Hematopoietic multipotent progenitor cell (in vitro differentiated cells): ENCODE results near the gene KLC3. TPM values are rescaled to one million over a fixed set of nuclear protein-coding genes. Genes with fewer than 3 reads are reported as not detected.
"Not testable (repeated sequence)": the region's sequence is repeated elsewhere in the genome, so short reads cannot be mapped to it uniquely, and the experiment has no call there.

ENCODE experiments used
- DNase-seq, 3 donors: peaks; one replicate each; pipeline ENCODE4 v3.0.0-alpha.2; 2011 to 2015; ENCODE audit warnings: low read depth in 2 of 3, low spot score in 2 of 3
- total RNA-seq: library from RNA; depleted of rRNA; stranded (reverse); fragments of >200 nt; gene quantifications from one replicate; pipeline ENCODE4 v1.2.3, GENCODE V29; 2012

Gene KLC3
- under 0.01 TPM for total RNA-seq

GRCh38 chr19:45340232-45340898 is at the start of gene KLC3:
Gene KLC3 (plus strand): TSS chr19:45340750. CDS start chr19:45345542, 4,792 bp downstream.
- DNase-seq = peak in 1 of 3 donors; percentile 18

DNA sequence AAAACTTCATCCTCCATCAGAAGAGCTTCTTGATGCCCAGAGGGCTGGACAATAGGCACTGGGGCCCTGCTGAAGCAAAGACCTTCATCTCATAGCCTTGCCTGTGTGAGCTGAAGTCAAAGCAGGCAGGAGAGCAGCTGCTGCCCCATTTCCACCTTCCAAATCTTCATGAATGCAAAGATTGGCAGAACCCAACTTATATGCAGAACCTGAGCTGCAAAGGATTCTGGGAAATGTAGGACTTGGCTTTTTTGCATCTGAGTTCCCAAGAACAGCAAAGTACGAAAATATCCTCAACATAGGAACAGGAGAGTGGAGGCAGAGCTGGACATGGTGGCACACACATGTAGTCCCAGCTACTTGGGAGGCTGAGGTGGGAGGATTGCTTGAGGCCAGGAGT is 48.7 kb upstream of the KLC3 start:
- no peak for DNase-seq

DNA sequence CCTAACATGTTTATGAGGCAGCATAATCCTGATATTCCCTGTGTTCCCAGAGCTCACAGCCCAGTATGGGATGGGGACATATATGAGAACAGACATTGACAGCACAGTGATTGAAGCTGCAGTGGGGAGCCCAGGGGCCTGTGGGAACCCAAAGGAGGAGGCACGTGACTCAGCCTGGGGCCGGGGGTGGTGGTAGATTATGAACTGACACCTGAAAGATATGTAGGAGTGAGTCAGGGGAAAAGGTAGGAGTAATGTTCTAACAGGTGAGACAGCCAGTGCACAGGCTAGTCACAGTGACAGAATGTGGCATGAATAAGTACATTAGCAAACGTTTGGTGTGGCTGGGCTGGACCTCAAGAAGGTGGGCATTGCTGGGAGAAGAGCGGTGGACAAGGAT is 46.9 kb upstream of the KLC3 start:
- no peak for DNase-seq

- no peak for DNase-seq
Measured at GRCh38 chr19:45294291-45295029, 46.1 kb upstream of the KLC3 start.

GRCh38 chr19:45295873-45296272 is 44.7 kb upstream of the KLC3 start:
- no peak for DNase-seq

- DNase-seq = no peak
Measured at GRCh38 chr19:45296355-45296754, 44.2 kb upstream of the KLC3 start.

GRCh38 chr19:45297674-45298073 is 42.9 kb upstream of the KLC3 start:
- no peak for DNase-seq

- no peak for DNase-seq
Measured at GRCh38 chr19:45298264-45298663, 42.3 kb upstream of the KLC3 start.

DNA sequence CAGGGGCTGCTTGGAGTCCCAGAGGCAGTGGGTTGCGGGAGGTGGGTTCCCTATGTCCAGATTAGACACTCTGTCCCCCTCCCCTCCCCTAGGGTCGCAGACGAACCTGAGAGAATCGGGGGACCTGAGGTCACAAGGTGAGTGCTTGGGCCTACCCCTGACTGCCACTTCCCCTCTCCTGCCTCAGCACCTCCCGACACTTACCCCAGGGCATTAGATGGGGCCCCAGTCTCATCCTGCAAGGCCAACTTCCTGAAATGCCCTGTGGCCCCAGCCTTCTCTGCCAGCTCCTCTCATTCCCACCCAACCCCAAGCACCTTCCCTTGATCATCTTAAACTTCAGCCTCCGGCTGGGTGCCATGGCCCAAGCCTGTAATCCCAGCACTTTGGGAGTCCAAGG is 40.8 kb upstream of the KLC3 start:
- no peak for DNase-seq

GRCh38 chr19:45302416-45302815 is 38.1 kb upstream of the KLC3 start:
- no peak for DNase-seq

DNA sequence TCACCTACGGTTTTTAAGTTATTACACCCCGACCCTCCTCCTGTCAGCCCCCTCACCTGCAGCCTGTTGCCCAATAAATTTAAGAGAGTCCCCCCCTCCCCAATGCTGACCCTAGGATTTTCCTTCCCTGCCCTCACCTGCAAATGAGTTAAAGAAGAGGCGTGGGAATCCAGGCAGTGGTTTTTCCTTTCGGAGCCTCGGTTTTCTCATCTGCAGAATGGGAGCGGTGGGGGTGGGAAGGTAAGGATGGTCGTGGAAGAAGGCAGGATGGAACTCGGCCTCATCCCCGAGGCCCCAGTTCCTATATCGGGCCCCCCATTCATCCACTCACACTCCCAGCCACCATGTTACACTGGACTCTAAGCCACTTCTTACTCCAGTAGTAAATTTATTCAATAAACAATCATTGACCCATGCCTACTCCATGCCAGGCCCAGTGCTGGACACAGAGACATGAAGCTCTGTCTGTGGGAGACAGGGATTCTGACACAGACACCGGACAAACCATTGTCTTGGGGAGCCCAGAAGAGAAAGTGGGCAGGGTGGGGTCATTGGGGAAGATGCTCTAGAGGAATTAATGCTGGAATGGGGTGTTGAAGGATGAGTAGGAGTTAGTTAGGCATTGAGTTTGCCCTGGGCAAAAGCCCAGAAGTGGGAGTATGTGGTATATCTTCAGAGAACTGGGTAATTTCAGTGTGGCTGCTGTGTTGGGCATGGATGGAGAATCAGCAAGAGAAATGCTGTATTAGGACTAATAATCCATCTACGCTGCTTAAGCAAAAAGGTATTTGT is 37.1 kb upstream of the KLC3 start:
- no peak for DNase-seq

DNA sequence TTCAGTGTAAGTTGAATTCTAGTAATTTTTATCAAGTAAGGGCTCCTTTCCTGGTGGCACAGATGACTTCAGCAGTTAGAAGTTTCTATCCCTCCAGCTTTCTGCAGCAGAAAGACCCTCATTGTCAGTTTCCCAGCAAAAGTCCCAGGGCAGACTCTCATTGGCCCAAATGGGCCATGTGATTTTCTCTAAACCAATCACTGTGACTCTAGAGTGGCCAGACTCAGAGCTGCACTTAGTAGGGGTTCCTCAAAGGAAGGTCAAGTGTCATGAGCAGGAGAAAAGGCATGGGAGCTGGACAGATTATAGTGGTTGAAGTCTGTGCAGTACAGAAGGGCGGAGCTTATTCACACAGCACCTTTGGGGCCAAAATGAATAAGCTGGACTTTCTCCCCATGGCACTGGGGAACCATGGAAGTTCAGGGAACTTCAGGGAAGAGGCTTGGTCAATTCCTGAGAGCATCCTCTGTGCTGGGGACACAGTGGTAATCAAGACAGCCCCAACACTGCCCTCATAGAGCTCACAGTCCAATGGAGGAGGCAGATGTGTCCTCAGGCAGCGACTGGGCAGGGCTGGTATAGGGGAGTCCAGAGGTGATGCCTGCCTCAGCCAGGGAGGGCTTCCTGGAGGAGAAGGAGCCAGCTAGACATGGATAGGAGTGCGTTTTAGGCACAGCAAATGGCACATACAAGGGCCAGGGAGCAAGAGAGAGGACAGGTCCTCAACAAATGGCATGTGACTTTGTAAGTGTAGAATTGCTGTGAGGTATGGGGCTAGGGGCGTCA is 36.2 kb upstream of the KLC3 start:
- DNase-seq = no peak

- DNase-seq = no peak
Measured at GRCh38 chr19:45305007-45305406, 35.5 kb upstream of the KLC3 start.

DNA sequence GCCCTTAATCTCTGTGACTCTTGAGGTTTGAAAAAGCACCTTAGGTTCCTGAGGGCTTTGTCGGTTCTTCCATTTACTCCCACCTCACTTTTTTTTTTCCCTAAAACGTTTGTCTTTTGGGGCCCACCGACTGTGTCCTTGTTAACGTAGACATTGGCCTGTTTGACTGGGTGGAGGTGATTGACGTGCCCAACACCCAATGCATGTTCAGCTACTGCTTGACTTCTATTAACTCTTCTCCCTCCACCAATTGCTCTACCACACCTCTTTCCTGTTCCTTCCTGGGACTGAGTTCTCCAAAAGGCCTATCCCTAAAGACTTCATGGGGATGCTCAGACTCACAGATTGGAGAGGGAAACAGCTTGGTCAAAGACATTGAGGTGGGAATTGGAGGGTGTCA is 35.1 kb upstream of the KLC3 start:
- DNase-seq = no peak

DNA sequence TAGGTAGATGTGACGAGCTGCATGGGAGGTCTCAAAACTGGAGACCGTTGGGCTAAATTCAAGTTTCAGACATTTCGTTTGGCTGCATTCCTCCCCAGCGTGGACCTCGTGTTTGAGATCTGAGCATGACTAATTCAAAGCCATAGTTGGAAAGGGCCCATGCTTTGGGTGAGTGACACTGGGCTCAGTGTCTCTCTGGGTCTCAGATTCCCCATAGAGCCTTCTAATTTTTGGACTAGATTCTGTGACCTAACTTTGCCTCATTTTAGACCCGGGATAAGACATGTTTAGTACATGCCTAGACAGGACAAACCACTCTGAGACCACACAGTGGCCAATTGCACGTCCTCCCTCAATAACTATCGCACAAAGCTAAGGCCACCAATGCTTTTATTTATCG is 34.5 kb upstream of the KLC3 start:
- no peak for DNase-seq

DNA sequence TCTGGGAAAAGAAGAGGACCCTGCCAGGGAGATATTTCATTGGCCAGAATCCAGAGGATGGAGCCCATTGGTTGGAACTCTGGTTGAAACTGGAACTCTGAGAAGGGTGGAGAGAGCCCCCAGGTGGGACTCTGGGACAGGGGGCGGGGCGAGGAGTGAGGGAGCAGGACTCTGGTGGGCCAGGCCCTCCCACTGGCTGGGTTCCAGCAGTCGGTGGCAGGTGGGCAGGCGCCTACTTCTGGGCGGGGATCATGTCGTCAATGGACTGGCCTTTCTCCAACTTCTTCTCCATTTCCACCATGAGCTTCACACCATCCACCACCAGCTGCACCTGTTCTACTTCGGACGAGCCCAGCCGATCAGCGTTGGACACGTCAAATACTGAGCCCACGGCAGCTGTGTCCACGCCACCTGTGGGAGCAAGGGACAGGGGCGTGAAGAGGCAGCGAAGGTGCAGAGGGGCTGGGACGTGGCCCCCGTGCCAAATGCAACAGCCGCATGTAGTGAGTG is 34.0 kb upstream of the KLC3 start:
- DNase-seq = no peak

- DNase-seq = no peak
Measured at GRCh38 chr19:45307361-45307760, 33.2 kb upstream of the KLC3 start.

GRCh38 chr19:45309322-45309721 is 31.2 kb upstream of the KLC3 start:
- not testable (repeated sequence) for DNase-seq

DNA sequence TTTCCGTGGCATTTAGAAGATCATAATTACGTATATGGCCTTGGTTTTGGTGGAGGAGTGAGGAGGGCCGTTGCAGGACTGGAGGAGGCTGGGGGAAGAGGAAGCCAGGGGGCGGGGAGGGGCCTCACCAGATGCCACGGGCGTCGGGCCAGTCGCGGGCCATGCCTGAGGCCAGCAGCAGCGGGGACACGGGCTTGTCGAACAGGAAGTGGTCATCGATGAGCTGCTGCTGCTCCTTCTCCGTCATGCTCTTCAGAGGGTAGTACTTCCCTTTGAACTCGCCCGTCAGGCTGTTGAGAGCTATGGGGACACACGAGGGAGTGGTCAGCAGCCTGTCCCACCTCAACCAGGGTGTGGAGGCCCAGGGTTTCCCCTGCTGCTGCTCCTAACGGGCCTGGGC is 28.9 kb upstream of the KLC3 start:
- peak in 1 of 3 donors; percentile 41 for DNase-seq

DNA sequence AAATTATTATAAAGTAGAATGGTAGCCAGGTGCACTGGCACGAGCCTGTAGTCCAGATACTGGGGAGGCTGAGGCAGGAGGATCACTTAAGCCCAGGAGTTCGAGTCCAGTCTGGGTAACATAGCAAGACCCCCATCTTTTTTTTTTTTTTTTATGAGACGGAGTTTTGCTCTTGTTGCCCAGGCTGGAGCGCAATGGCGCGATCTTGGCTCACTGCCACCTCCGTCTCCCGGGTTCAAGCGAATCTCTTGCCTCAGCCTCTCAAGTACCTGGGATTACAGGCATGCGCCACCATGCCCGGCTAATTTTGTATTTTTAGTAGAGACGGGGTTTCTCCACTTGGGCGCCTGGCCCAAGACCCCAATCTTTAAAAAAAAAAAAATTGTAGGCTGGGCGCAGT is 28.3 kb upstream of the KLC3 start:
- DNase-seq = not testable (repeated sequence)
